Fibroblast of lung (primary cell): Measurements from ENCODE around the gene EIF5. TPM values are rescaled to one million over a fixed set of nuclear protein-coding genes. Genes with fewer than 3 reads are reported as not detected.

Source experiments
- DNase-seq, 2 donors: peaks; one replicate each; pipeline versions ENCODE4 v3.0.0 to v3.0.0-alpha.2; 2010; ENCODE audit warnings: low read depth in 2 of 2
- H2AFZ ChIP-seq: 2 replicates; pipeline ENCODE4 v1.5.1; 2012; ENCODE audit warnings: low read length, control low read depth, inconsistent platforms
- H3K27ac ChIP-seq: 2 replicates; pipeline ENCODE4 v1.5.1; 2011; ENCODE audit warnings: low read length, control low read depth; ENCODE audit not compliant: insufficient read depth
- H3K27me3 ChIP-seq: 2 replicates; pipeline ENCODE4 v1.5.1; 2011; ENCODE audit warnings: mild to moderate bottlenecking, low read length; ENCODE audit not compliant: control insufficient read depth, insufficient read depth
- H3K36me3 ChIP-seq: 2 replicates; pipeline ENCODE4 v1.5.1; 2011; ENCODE audit warnings: low read length; ENCODE audit not compliant: control insufficient read depth, insufficient read depth
- H3K4me1 ChIP-seq: 2 replicates; pipeline ENCODE4 v1.5.1; 2011; ENCODE audit warnings: low read length; ENCODE audit not compliant: control insufficient read depth, insufficient read depth; ENCODE audit errors: extremely low read depth
- H3K4me2 ChIP-seq: 2 replicates; pipeline ENCODE4 v1.5.1; 2011; ENCODE audit warnings: low read length, control low read depth; ENCODE audit not compliant: insufficient read depth; ENCODE audit errors: extremely low read depth
- H3K4me3 ChIP-seq, 4 experiments: fragments of 200-600 bp in 1 of 4; sonication (generic) in 1 of 4; replicated peaks in 1 of 4; 2 replicates each; pipeline ENCODE4 v1.5.1; 2011 to 2016; ENCODE audit warnings: low read length in 4 of 4, low read depth in 3 of 4, mild to moderate bottlenecking in 3 of 4, control low read depth in 2 of 4, inconsistent platforms in 1 of 4, mixed read lengths in 1 of 4; ENCODE audit not compliant: insufficient read depth in 1 of 4; ENCODE audit errors: control extremely low read depth in 1 of 4
- H3K79me2 ChIP-seq: 2 replicates; pipeline ENCODE4 v1.5.1; 2012; ENCODE audit warnings: mild to moderate bottlenecking, low read length, inconsistent platforms; ENCODE audit not compliant: control insufficient read depth, insufficient read depth
- H3K9ac ChIP-seq: 2 replicates; pipeline ENCODE4 v1.5.1; 2011; ENCODE audit warnings: mild to moderate bottlenecking, low read length, control low read depth; ENCODE audit not compliant: insufficient read depth
- H3K9me3 ChIP-seq: 2 replicates; pipeline ENCODE4 v1.5.1; 2012; ENCODE audit warnings: low read depth, low read length; ENCODE audit not compliant: control insufficient read depth, insufficient read depth
- H4K20me1 ChIP-seq: 2 replicates; pipeline ENCODE4 v1.5.1; 2011; ENCODE audit warnings: low read length; ENCODE audit not compliant: control insufficient read depth, insufficient read depth; ENCODE audit errors: extremely low read depth
- CTCF ChIP-seq, 2 donors: IDR thresholded peaks in 1 of 2; conservative IDR thresholded peaks in 1 of 2; 1 replicate in 1 of 2; 2 replicates in 1 of 2; pipeline ENCODE4 v1.5.1; 2011 to 2012; ENCODE audit warnings: low read length in 2 of 2, control low read depth in 1 of 2, inconsistent platforms in 1 of 2, low read depth in 1 of 2, mild to moderate bottlenecking in 1 of 2
- EZH2 ChIP-seq: IDR thresholded peaks from 2 replicates; pipeline ENCODE4 v1.5.1; 2012; ENCODE audit warnings: low read length, control low read depth, mild to moderate bottlenecking; ENCODE audit errors: missing control alignments
- polyA plus RNA-seq, 2 donors: library from polyadenylated mRNA; depleted of rRNA in 1 of 2; stranded (reverse) in 1 of 2; unstranded in 1 of 2; fragments of >200 nt; gene quantifications; 2 replicates each; pipeline ENCODE4 v1.2.1, GENCODE V29; 2011 to 2012; ENCODE audit warnings: missing spikeins in 1 of 2
- total RNA-seq: library from RNA; depleted of rRNA; stranded (reverse); fragments of >200 nt; gene quantifications from 2 replicates; pipeline ENCODE4 v1.2.1, GENCODE V29; 2014

EIF5 gene
- total and polyA plus RNA-seq, 2 donors (not counting 1 experiment from before 2014, with no cell fraction given) = 185 to 400 TPM

DNA sequence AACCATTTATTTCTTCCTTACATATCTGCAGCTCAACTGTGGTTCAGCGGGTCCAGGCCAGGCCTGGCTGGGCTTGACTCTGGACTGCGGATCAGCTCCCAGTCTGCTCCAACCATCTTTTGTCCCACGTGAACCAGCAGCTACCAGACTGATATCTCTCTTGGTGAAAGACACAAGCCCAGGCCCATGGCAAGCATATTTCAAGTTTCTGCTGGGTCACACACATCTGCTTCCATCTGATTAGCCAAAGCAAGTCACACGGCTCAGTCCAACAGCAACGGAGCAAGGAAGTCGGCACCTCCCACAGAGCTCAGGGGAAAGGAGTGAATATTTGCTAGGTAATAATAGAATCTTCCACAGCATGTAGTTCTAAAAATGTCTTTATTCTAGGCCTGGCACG, 26.5 kb downstream of the EIF5 start:
- Histone ChIP-seq H3K27me3 (no peaks in the 10 kb centered on the region), H3K9me3 (no peaks in the 10 kb centered on the region), H3K4me1 (peaks cover 2% of the 10 kb centered on the region), H2AFZ (no peak overlapping the region), H3K9ac (no peak overlapping the region), H3K36me3 (no peaks in the 10 kb centered on the region), H3K4me3 (no peak overlapping the region), H3K27ac (no peak overlapping the region), H3K4me2 (no peak overlapping the region), H3K79me2 (no peaks in the 10 kb centered on the region), H4K20me1 (no peaks in the 10 kb centered on the region)
- no peak for DNase-seq
- TF ChIP-seq EZH2 = no peak
- TF ChIP-seq CTCF (conservative IDR thresholded peaks at IDR 0.05 in 1 of 2, IDR thresholded peaks at IDR 0.05 in 1 of 2; ENCODE audit: low read depth in 1 of 2, low read length in 2 of 2) = no peak

GRCh38 chr14:103361867-103362266, 27.8 kb downstream of the EIF5 start:
- H3K9me3 ChIP-seq = no peaks in the 10 kb centered on the region
- no peak overlapping the region for H2AFZ ChIP-seq
- peak; percentile 97 to 98 for DNase-seq
- no peaks in the 10 kb centered on the region for H3K36me3 ChIP-seq
- H3K4me2 ChIP-seq = peak overlapping the region; percentile 11
- no peaks in the 10 kb centered on the region for H3K27me3 ChIP-seq
- no peaks in the 10 kb centered on the region for H3K79me2 ChIP-seq
- H3K4me1 ChIP-seq = no peaks in the 10 kb centered on the region
- H3K9ac ChIP-seq = no peak overlapping the region
- TF ChIP-seq EZH2 (no peak), CTCF (conservative IDR thresholded peaks at IDR 0.05 in 1 of 2, IDR thresholded peaks at IDR 0.05 in 1 of 2; ENCODE audit: low read depth in 1 of 2, low read length in 2 of 2) (no peak)
- no peak overlapping the region for H3K4me3 ChIP-seq
- H3K27ac ChIP-seq = peak overlapping the region; percentile 37
- H4K20me1 ChIP-seq = no peaks in the 10 kb centered on the region

DNA sequence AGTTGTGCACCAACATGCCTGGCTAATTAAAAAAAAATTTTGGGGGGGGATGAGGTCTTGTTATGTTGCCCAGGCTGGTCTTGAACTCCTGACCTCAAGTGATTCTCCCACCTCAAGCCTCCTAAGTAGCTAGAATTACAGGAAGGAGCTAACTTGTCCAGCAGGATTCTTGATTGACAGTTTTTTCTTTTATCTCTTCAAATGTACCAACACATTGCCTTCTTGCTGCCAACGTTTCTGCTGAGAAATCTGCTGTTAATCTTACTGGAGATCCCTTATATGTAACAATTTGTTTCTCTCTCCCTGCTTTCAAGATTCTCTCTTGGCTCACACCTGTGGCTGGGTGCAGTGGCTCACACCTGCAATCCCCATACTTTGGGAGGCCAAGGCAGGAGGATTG, 28.7 kb downstream of the EIF5 start:
- peak in 1 of 2 donors; percentile 33 for DNase-seq
- no peaks in the 10 kb centered on the region for H3K4me1 ChIP-seq
- no peaks in the 10 kb centered on the region for H3K36me3 ChIP-seq
- no peak overlapping the region for H3K27ac ChIP-seq
- no peaks in the 10 kb centered on the region for H3K27me3 ChIP-seq
- no peak overlapping the region for H3K4me2 ChIP-seq
- no peak overlapping the region for H3K4me3 ChIP-seq
- no peaks in the 10 kb centered on the region for H4K20me1 ChIP-seq
- H3K9me3 ChIP-seq = no peaks in the 10 kb centered on the region
- no peak overlapping the region for H2AFZ ChIP-seq
- no peaks in the 10 kb centered on the region for H3K79me2 ChIP-seq
- TF ChIP-seq CTCF (conservative IDR thresholded peaks at IDR 0.05 in 1 of 2, IDR thresholded peaks at IDR 0.05 in 1 of 2; ENCODE audit: low read depth in 1 of 2, low read length in 2 of 2) (no peak), EZH2 (no peak)
- H3K9ac ChIP-seq = no peak overlapping the region
